GM23338 (cell line): ENCODE measurements around the gene ALDH16A1. TPM values are rescaled to one million over a fixed set of nuclear protein-coding genes. Genes with fewer than 3 reads are reported as not detected.

Experiments
- ATAC-seq: fragments of 200-7000 bp; cut with Tn5 transposase; 3 replicates; pipeline ENCODE4 v1.9.1; 2020
- DNase-seq: peaks from one replicate; pipeline ENCODE4 v3.0.0-alpha.2; 2015; ENCODE audit warnings: low spot score
- H2AFZ ChIP-seq: fragments of 200-600 bp; sonication (generic); 2 replicates; pipeline ENCODE4 v1.8.0; 2016; ENCODE audit warnings: antibody characterized with exemption, mild to moderate bottlenecking, moderate library complexity
- H3F3A ChIP-seq: fragments of 200-600 bp; sonication (generic); replicated peaks from 2 replicates; pipeline ENCODE4 v1.8.0; 2017; ENCODE audit warnings: antibody characterized with exemption, mixed run types, low read depth
- H3K27ac ChIP-seq: fragments of 200-600 bp; sonication (generic); 2 replicates; pipeline ENCODE4 v1.6.1; 2016; ENCODE audit warnings: low read depth
- H3K27me3 ChIP-seq: fragments of 200-600 bp; sonication (generic); 2 replicates; pipeline ENCODE4 v1.8.0; 2016; ENCODE audit warnings: mild to moderate bottlenecking, mixed run types, moderate library complexity; ENCODE audit not compliant: insufficient read depth
- H3K36me3 ChIP-seq: fragments of 200-600 bp; sonication (generic); 2 replicates; pipeline ENCODE4 v1.8.0; 2016; ENCODE audit warnings: mild to moderate bottlenecking; ENCODE audit not compliant: insufficient read depth
- H3K4me1 ChIP-seq: fragments of 200-600 bp; sonication (generic); 2 replicates; pipeline ENCODE4 v1.8.0; 2016; ENCODE audit warnings: mild to moderate bottlenecking, moderate library complexity; ENCODE audit not compliant: insufficient read depth
- H3K4me2 ChIP-seq: fragments of 200-600 bp; sonication (generic); 2 replicates; pipeline ENCODE4 v1.7.1; 2017; ENCODE audit warnings: mixed run types
- H3K4me3 ChIP-seq: fragments of 200-600 bp; sonication (generic); 2 replicates; pipeline ENCODE4 v1.6.1; 2016; ENCODE audit warnings: mixed run types
- H3K79me2 ChIP-seq: fragments of 200-600 bp; sonication (generic); replicated peaks from 2 replicates; pipeline ENCODE4 v1.8.0; 2017; ENCODE audit warnings: mild to moderate bottlenecking; ENCODE audit not compliant: insufficient read depth
- H3K9me2 ChIP-seq: fragments of 200-600 bp; sonication (generic); 2 replicates; pipeline ENCODE4 v1.8.0; 2017; ENCODE audit not compliant: insufficient read depth
- H4K20me1 ChIP-seq: fragments of 200-600 bp; sonication (generic); replicated peaks from 2 replicates; pipeline ENCODE4 v1.8.0; 2017; ENCODE audit warnings: mild to moderate bottlenecking; ENCODE audit not compliant: insufficient read depth
- H3K27ac Mint-ChIP-seq: 2 replicates; pipeline ENCODE4 v1.8.0; 2020; ENCODE audit warnings: inconsistent platforms, mild to moderate bottlenecking, moderate library complexity, mixed read lengths
- H3K27me3 Mint-ChIP-seq: 3 replicates; pipeline ENCODE4 v1.8.0; 2022; ENCODE audit warnings: low read depth, mild to moderate bottlenecking, moderate library complexity, mixed read lengths, inconsistent platforms; ENCODE audit not compliant: insufficient read depth, poor library complexity
- H3K36me3 Mint-ChIP-seq: 3 replicates; pipeline ENCODE4 v1.8.0; 2021; ENCODE audit warnings: low read depth, mild to moderate bottlenecking, inconsistent platforms, moderate library complexity, mixed read lengths
- H3K4me1 Mint-ChIP-seq: 3 replicates; pipeline ENCODE4 v1.8.0; 2020; ENCODE audit warnings: mild to moderate bottlenecking, inconsistent platforms, mixed read lengths
- H3K4me3 Mint-ChIP-seq: 3 replicates; pipeline ENCODE4 v1.8.0; 2021; ENCODE audit warnings: moderate library complexity, mild to moderate bottlenecking, inconsistent platforms, mixed read lengths
- H3K9me3 Mint-ChIP-seq: 3 replicates; pipeline ENCODE4 v1.8.0; 2020; ENCODE audit warnings: moderate library complexity, mild to moderate bottlenecking, inconsistent platforms, mixed read lengths
- CREB1 ChIP-seq: fragments of 250-450 bp; sonication (Bioruptor Pico); IDR thresholded peaks from 2 replicates; pipeline ENCODE4 v1.5.0; 2020; ENCODE audit warnings: low read depth, mild to moderate bottlenecking, moderate library complexity
- CTCF ChIP-seq, 2 experiments: fragments of 200-600 bp in 1 of 2; sonication (generic) in 1 of 2; conservative IDR thresholded peaks; 2 replicates each; pipeline versions ENCODE4 v1.5.1 to v1.6.1; 2016 to 2017; ENCODE audit warnings: antibody characterized with exemption in 2 of 2, low read depth in 2 of 2, mild to moderate bottlenecking in 2 of 2, moderate library complexity in 1 of 2
- ETS1 ChIP-seq: IDR thresholded peaks from 2 replicates; pipeline ENCODE4 v1.6.1; 2016; ENCODE audit warnings: antibody characterized with exemption
- EZH2 ChIP-seq: fragments of 200-600 bp; sonication (generic); IDR thresholded peaks from one replicate; pipeline ENCODE4 v1.8.0; 2017; ENCODE audit warnings: antibody characterized with exemption, mild to moderate bottlenecking, low read depth; ENCODE audit not compliant: unreplicated experiment
- EZH2phosphoT487 ChIP-seq: fragments of 200-600 bp; sonication (generic); IDR thresholded peaks from one replicate; pipeline ENCODE4 v1.8.1; 2018; ENCODE audit warnings: antibody characterized with exemption; ENCODE audit not compliant: unreplicated experiment
- JUNB ChIP-seq: IDR thresholded peaks from one replicate; pipeline ENCODE4 v1.6.1; 2016; ENCODE audit warnings: antibody characterized with exemption; ENCODE audit not compliant: unreplicated experiment
- NANOG ChIP-seq: IDR thresholded peaks from 2 replicates; pipeline ENCODE4 v1.6.1; 2016; ENCODE audit warnings: antibody characterized with exemption, borderline replicate concordance
- POLR2AphosphoS5 ChIP-seq: IDR thresholded peaks from 2 replicates; pipeline ENCODE4 v1.6.1; 2016; ENCODE audit warnings: antibody characterized with exemption, low read depth
- REST ChIP-seq: IDR thresholded peaks from one replicate; pipeline ENCODE4 v1.6.1; 2018; ENCODE audit warnings: antibody characterized with exemption; ENCODE audit not compliant: unreplicated experiment
- STAT1 ChIP-seq: IDR thresholded peaks from one replicate; pipeline ENCODE4 v1.6.1; 2016; ENCODE audit warnings: antibody characterized with exemption; ENCODE audit not compliant: unreplicated experiment
- ZNF114 ChIP-seq: fragments of 250-450 bp; sonication (Bioruptor Pico); IDR thresholded peaks from 2 replicates; pipeline ENCODE4 v1.5.0; 2020; ENCODE audit warnings: mild to moderate bottlenecking, moderate library complexity
- ZNF331 ChIP-seq: fragments of 250-450 bp; sonication (Bioruptor Pico); IDR thresholded peaks from 2 replicates; pipeline ENCODE4 v1.5.0; 2020; ENCODE audit warnings: low read depth, mild to moderate bottlenecking, moderate library complexity
- ZNF462 ChIP-seq: fragments of 250-450 bp; sonication (Bioruptor Pico); IDR thresholded peaks from 2 replicates; pipeline ENCODE4 v1.5.0; 2020; ENCODE audit warnings: mild to moderate bottlenecking, moderate library complexity
- polyA plus RNA-seq: library from polyadenylated mRNA; unstranded; fragments of >200 nt; fragmentation: Nextera tagmentation; extraction: Ambion mirVana; gene quantifications from 2 replicates; pipeline ENCODE4 v1.2.1, GENCODE V29; 2016
- total RNA-seq: library from RNA; depleted of rRNA; stranded (reverse); fragments of >200 nt; shearing (Covaris generic); gene quantifications from 2 replicates; pipeline ENCODE4 v1.2.3, GENCODE V29; 2014

Gene ALDH16A1
- total and polyA plus RNA-seq, 2 experiments from 2014 or later = 16.8 to 57.3 TPM

- peaks cover 42% of the 10 kb centered on the region for H3K4me1 ChIP-seq
- no peak overlapping the region for H3K27ac ChIP-seq
- peaks cover 55% of the 10 kb centered on the region for H3K4me1 Mint-ChIP-seq
- H3K9me2 ChIP-seq = no peaks in the 10 kb centered on the region
- no peak for ATAC-seq
- peaks cover 70% of the 10 kb centered on the region for H3K27me3 Mint-ChIP-seq
- H3K36me3 Mint-ChIP-seq = peaks cover 5% of the 10 kb centered on the region
- no peak overlapping the region for H3K27ac Mint-ChIP-seq
- H3F3A ChIP-seq = peaks cover 41% of the 10 kb centered on the region
- no peaks in the 10 kb centered on the region for H4K20me1 ChIP-seq
- no peak for DNase-seq
- H3K79me2 ChIP-seq = no peaks in the 10 kb centered on the region
- no peak overlapping the region for H2AFZ ChIP-seq
- H3K36me3 ChIP-seq = no peaks in the 10 kb centered on the region
- no peak overlapping the region for H3K4me3 ChIP-seq
- no peak overlapping the region for H3K4me2 ChIP-seq
- H3K4me3 Mint-ChIP-seq = peak overlapping the region; percentile 29; the same call in 1 of the 3 replicates
- peaks cover 78% of the 10 kb centered on the region for H3K27me3 ChIP-seq
- peaks cover 13% of the 10 kb centered on the region; the same call in 2 of the 3 replicates for H3K9me3 Mint-ChIP-seq
- no peak for TF ChIP-seq ZNF331
- TF ChIP-seq EZH2 = no peak
- TF ChIP-seq POLR2AphosphoS5 = no peak
- TF ChIP-seq CREB1 = no peak
- no peak for TF ChIP-seq JUNB
- no peak for TF ChIP-seq REST
- TF ChIP-seq STAT1 = no peak
- TF ChIP-seq EZH2phosphoT487 = no peak
- TF ChIP-seq CTCF (conservative IDR thresholded peaks at IDR 0.05; ENCODE audit: low read depth in 2 of 2) = no peak
- TF ChIP-seq ZNF462 = no peak
- TF ChIP-seq NANOG = no peak
- TF ChIP-seq ZNF114 (CRISPR knock-in tag) = no peak
- no peak for TF ChIP-seq ETS1
Observed at GRCh38 chr19:49430172-49430677, 22.8 kb upstream of the ALDH16A1 start.
